MM.1S (cell line): ENCODE measurements around the gene ALX3.

Source experiments
- DNase-seq: peaks from one replicate; pipeline ENCODE4 v3.0.0-alpha.2; 2015
- H2AFZ ChIP-seq: fragments of 300-600 bp; sonication (generic); 2 replicates; pipeline ENCODE4 v1.6.0; 2016; ENCODE audit warnings: antibody characterized with exemption, low read length
- H3F3A ChIP-seq: fragments of 300-600 bp; sonication (generic); 2 replicates; pipeline ENCODE4 v1.6.1; 2016; ENCODE audit warnings: mild to moderate bottlenecking, antibody characterized with exemption, low read length, moderate library complexity, mixed read lengths; ENCODE audit not compliant: insufficient read depth
- H3K27ac ChIP-seq: fragments of 300-600 bp; sonication (generic); 2 replicates; pipeline ENCODE4 v1.5.1; 2016; ENCODE audit warnings: mild to moderate bottlenecking, low read length
- H3K27me3 ChIP-seq: fragments of 300-600 bp; sonication (generic); replicated peaks from 2 replicates; pipeline ENCODE4 v1.6.0; 2016; ENCODE audit warnings: low read length; ENCODE audit not compliant: insufficient read depth
- H3K36me3 ChIP-seq: fragments of 300-600 bp; sonication (generic); replicated peaks from 2 replicates; pipeline ENCODE4 v1.6.1; 2016; ENCODE audit warnings: mild to moderate bottlenecking, low read length, mixed read lengths; ENCODE audit not compliant: insufficient read depth
- H3K4me1 ChIP-seq: fragments of 300-600 bp; sonication (generic); 2 replicates; pipeline ENCODE4 v1.6.1; 2016; ENCODE audit warnings: low read length, mixed read lengths
- H3K4me2 ChIP-seq: fragments of 300-600 bp; sonication (generic); 2 replicates; pipeline ENCODE4 v1.6.0; 2016; ENCODE audit warnings: low read depth, low read length
- H3K4me3 ChIP-seq: fragments of 300-600 bp; sonication (generic); 2 replicates; pipeline ENCODE4 v1.5.1; 2016; ENCODE audit warnings: low read length, mixed read lengths
- H3K79me2 ChIP-seq: fragments of 300-600 bp; sonication (generic); 2 replicates; pipeline ENCODE4 v1.6.1; 2016; ENCODE audit warnings: mixed run types, low read length, mixed read lengths
- H3K9ac ChIP-seq: fragments of 300-600 bp; sonication (generic); 2 replicates; pipeline ENCODE4 v1.6.1; 2016; ENCODE audit warnings: low read length, mixed read lengths
- H3K9me2 ChIP-seq: fragments of 300-600 bp; sonication (generic); replicated peaks from 2 replicates; pipeline ENCODE4 v1.6.1; 2016; ENCODE audit warnings: mild to moderate bottlenecking, low read length, mixed read lengths; ENCODE audit not compliant: insufficient read depth
- H3K9me3 ChIP-seq: fragments of 300-600 bp; sonication (generic); replicated peaks from 2 replicates; pipeline ENCODE4 v1.6.1; 2016; ENCODE audit warnings: mild to moderate bottlenecking, low read length, mixed read lengths; ENCODE audit not compliant: insufficient read depth
- H4K20me1 ChIP-seq: fragments of 300-600 bp; sonication (generic); 2 replicates; pipeline ENCODE4 v1.6.1; 2016; ENCODE audit warnings: mild to moderate bottlenecking, low read length, moderate library complexity, mixed read lengths; ENCODE audit not compliant: insufficient read depth
- CTCF ChIP-seq: fragments of 300-600 bp; sonication (generic); IDR thresholded peaks from 2 replicates; pipeline ENCODE4 v1.5.1; 2016; ENCODE audit warnings: antibody characterized with exemption, low read length, mixed read lengths
- EZH2 ChIP-seq: fragments of 300-600 bp; sonication (generic); optimal IDR thresholded peaks from 2 replicates; pipeline ENCODE3; 2017; ENCODE audit warnings: low read depth, mild to moderate bottlenecking, antibody characterized with exemption, low read length, mixed read lengths
- EZH2phosphoT487 ChIP-seq: fragments of 300-600 bp; sonication (generic); IDR thresholded peaks from 2 replicates; pipeline ENCODE4 v1.6.1; 2018; ENCODE audit warnings: antibody characterized with exemption, low read length

The ALX3 gene

GRCh38 chr1:110019770-110020169 is 50.7 kb downstream of the ALX3 start:
- no peaks in the 10 kb centered on the region for H3K36me3 ChIP-seq

DNA sequence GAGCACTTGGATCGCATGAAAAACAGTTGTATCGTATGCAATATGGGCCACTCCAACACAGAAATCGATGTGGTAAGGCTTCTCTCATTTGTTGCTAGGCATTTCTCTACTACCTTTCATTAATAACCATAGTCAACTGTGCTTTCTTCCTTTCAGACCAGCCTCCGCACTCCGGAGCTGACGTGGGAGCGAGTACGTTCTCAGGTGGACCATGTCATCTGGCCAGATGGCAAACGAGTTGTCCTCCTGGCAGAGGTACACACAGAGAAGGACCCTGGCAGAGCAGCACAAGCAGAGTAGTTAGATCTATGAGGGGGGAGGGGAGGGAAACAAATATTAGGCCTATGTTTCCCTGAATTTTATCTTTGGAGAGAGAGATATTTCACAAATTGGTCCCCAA is 52.1 kb downstream of the ALX3 start:
- H3K4me2 ChIP-seq = no peak overlapping the region
- H3F3A ChIP-seq = no peaks in the 10 kb centered on the region
- H3K79me2 ChIP-seq = no peaks in the 10 kb centered on the region
- H3K9ac ChIP-seq = no peak overlapping the region
- no peaks in the 10 kb centered on the region for H3K36me3 ChIP-seq
- H2AFZ ChIP-seq = no peak overlapping the region
- H3K27me3 ChIP-seq = no peaks in the 10 kb centered on the region
- TF ChIP-seq EZH2 (no peak), CTCF (no peak), EZH2phosphoT487 (no peak)
- H3K4me3 ChIP-seq = no peak overlapping the region
- no peaks in the 10 kb centered on the region for H3K4me1 ChIP-seq
- H3K27ac ChIP-seq = no peak overlapping the region
- no peak for DNase-seq
- no peaks in the 10 kb centered on the region for H3K9me3 ChIP-seq
- H3K9me2 ChIP-seq = no peaks in the 10 kb centered on the region
- H4K20me1 ChIP-seq = no peaks in the 10 kb centered on the region

More at GRCh38 chr1:110019770-110020169, 50.7 kb downstream of the ALX3 start:
- TF ChIP-seq CTCF (no peak), EZH2 (no peak), EZH2phosphoT487 (no peak)
- H3K9me3 ChIP-seq = no peaks in the 10 kb centered on the region
- H3K27me3 ChIP-seq = no peaks in the 10 kb centered on the region
- no peak for DNase-seq
- H3K4me2 ChIP-seq = no peak overlapping the region
- H3K4me1 ChIP-seq = no peaks in the 10 kb centered on the region
- H4K20me1 ChIP-seq = no peaks in the 10 kb centered on the region
- no peak overlapping the region for H3K4me3 ChIP-seq
- no peak overlapping the region for H3K9ac ChIP-seq
- no peak overlapping the region for H3K27ac ChIP-seq
- H3K9me2 ChIP-seq = no peaks in the 10 kb centered on the region
- H2AFZ ChIP-seq = no peak overlapping the region
- no peaks in the 10 kb centered on the region for H3K79me2 ChIP-seq
- no peaks in the 10 kb centered on the region for H3F3A ChIP-seq

- no peaks in the 10 kb centered on the region for H3K36me3 ChIP-seq
- TF ChIP-seq EZH2phosphoT487 (no peak), EZH2 (no peak), CTCF (no peak)
- no peaks in the 10 kb centered on the region for H3K9me2 ChIP-seq
- H3K4me2 ChIP-seq = no peak overlapping the region
- H3K27me3 ChIP-seq = no peaks in the 10 kb centered on the region
- H3K9ac ChIP-seq = no peak overlapping the region
- no peaks in the 10 kb centered on the region for H4K20me1 ChIP-seq
- DNase-seq = no peak
- no peaks in the 10 kb centered on the region for H3K9me3 ChIP-seq
- no peak overlapping the region for H3K27ac ChIP-seq
- no peaks in the 10 kb centered on the region for H3F3A ChIP-seq
- no peaks in the 10 kb centered on the region for H3K79me2 ChIP-seq
- no peak overlapping the region for H3K4me3 ChIP-seq
- no peaks in the 10 kb centered on the region for H3K4me1 ChIP-seq
- H2AFZ ChIP-seq = no peak overlapping the region
Observed at GRCh38 chr1:110017792-110018191, 52.7 kb downstream of the ALX3 start.
